ENCODE measurements around the gene TMCO4.

GRCh38 chr1:19844731-19845495 is 45.2 kb upstream of the TMCO4 start:
- TF ChIP-seq EZH2 (IDR thresholded peaks at IDR 0.05; ENCODE audit: borderline replicate concordance, low read length): no peak
- no peak for TF ChIP-seq CTCF (IDR thresholded peaks at IDR 0.05; ENCODE audit: low read length)
